ENCODE measurements around the gene ANKS1B.

ANKS1B gene

DNA sequence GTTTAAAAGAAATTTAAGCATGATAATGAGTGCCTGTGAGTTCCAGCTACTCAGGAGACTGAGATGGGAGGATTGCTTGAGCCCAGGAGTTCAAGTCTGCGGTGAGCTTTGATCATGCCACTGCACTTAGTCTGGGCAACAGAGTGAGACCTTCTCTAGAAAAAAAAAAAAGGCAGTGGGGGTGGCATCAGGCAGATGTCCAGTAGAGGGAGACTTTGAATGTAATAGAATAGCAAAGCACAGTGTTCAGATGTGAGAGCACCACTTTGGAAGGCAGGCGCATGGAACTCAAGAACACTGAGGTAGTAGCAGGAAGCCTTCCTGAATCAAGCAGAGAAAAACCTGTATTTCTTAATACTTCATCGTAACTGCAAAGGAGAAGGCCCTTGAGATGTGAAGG is 731.7 kb downstream of the ANKS1B start:
- no peak for DNase-seq

DNA sequence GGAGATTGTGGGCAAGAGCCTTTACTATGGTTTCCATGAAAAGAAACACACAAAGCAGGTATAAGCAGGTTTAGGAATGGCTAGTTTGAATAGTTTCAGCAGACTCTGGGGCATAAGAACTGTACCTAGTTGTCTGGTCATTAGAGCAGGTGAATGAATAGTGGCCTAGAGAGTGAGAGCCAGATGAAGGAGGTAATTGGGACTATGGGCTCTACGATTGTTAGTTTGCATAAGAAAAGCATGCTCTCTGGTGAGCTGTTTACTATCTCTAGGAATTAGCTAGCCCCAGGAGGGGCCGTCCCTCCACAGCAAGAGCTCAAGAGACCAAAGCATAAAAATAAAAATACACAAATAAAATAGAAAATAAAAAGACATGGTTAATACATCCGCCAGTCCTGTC is 734.6 kb downstream of the ANKS1B start:
- DNase-seq: no peak

DNA sequence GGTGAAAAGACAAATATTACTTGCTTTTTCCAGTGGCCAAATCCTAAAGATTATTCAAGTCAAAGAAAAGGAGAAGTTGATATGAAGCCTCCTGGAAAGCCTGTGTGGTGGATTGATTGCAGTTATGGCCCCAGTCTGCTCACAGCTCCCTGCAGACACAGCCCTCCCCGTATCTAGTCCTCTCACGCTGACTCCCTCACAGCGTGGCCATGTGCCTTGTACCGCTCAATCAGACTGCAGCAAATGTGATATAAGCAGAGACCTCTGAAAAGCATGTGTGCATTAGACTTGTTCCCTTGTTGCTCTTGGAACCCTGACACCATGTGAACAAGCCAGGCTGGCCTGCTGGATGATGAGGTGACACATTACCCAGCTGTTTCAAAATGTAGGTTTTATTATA is 735.2 kb downstream of the ANKS1B start:
- no peak for DNase-seq

DNA sequence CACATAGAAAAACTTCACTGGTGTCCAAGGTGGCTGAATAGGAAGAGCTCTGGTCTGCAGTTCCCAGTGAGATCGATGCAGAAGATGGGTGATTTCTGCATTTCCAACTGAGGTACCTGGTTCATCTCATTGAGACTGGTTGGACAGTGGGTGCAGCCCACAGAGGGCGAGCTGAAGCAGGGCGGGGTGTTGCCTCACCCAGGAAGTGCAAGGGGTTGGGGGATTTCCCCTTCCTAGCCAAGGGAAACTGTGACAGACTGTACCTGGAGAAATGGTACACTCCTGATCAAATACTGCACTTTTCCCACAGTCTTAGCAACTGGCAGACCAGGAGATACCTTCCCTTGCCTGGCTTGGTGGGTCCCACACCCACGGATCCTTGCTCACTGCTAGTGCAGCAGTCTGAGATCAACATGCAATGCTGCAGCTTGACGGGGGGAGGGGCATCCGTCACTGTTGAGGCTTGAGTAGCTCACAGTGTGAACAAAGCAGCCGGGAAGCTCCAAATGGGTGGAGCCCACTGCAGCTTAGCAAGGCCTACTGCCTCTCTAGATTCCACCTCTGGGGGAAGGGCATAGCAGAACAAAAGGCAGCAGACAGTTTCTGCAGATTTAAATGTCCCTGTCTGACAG is 746.7 kb downstream of the ANKS1B start:
- DNase-seq: peak; percentile 7

DNA sequence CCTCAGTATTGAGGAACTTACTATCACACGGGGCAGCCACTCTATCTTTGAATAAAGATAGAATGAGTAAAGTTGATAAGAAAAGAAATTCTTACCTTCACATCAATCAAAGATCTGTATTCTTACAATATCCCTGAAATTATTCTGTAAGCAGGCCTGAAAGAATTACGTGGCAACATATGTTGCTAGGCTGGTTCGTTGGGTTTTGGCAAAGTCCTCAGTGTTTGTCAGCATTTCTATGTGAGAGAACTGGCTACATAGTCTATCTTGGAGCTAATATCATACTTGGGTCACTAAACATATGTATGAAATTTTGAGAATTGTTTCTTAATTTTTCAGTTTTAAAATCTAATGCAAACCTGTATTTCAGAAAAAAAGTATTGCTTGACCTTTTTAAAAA is 749.4 kb downstream of the ANKS1B start:
- DNase-seq: no peak

DNA sequence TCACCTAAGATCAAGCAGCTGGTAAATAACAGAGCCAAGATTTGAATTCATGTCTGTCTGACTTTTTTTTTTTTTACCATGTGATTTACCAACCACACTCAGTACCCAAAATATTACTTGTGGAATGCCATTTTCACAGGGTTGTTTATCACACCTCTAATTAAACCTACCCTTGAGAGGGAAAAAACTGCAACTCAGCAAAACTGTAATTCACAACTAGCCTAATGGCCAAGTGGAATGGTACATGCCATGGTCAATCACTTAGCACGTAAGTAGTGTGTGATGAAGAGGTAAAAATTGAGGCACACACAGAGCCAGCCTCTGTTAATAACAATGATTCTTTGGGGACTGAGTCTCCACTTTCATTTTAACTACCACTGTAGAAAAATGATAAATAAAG is 750.0 kb downstream of the ANKS1B start:
- DNase-seq: no peak

DNA sequence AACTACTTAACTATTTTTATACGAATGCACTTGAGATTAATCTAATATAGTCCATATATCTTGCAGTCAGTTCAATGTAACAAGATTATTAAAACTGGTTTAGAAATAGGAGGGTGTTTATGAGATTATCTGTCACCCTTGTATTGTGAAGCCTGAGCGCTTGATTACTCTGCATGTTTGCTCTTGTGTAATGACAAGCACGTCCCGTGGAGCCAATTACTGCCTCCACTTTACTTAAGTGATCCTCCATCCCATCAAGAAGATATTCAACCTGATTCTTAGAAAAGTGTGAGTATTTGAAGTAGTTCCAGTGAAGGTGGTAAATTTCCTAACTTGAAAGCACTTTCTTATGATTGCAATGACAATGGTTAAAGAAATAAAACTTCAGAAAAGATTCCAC is 752.4 kb downstream of the ANKS1B start:
- no peak for DNase-seq

DNA sequence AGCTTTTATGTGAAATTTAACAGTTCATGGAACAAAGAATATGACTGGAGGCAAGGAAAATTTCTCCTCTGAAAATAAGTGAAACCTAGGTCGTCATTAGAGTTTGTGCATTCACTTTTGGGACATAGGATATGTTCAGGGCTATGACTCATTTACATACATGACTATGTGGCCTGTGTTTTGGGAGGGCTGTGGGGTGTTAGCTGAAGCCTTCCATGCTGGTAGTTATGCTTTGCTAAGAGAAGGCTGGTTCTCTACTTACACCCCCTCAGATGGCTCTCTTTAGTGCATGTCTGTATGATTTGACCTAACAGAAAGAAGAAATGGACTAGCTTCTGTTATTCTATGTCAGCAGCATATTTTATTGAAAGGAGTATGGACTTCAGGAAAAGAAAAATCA is 753.7 kb downstream of the ANKS1B start:
- DNase-seq: no peak

DNA sequence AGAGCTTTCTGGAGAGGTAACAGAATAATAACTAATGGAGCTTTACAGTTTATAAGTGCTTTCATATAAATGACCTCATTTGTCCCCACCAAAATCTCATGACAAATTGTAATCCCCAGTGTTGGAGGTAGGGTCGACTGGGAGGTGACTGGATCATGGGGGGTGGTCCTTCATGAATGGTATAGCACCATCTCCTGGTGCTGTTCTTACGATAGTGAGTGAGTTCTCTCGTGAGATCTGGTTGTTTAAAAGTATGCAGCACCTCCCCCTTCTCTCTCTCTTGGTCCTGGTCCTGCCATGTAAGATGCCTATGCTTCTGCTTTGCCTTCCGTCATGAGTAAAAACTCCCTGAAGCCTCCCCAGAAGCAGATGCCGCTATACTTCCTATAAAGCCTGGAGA is 760.5 kb downstream of the ANKS1B start:
- DNase-seq: no peak

DNA sequence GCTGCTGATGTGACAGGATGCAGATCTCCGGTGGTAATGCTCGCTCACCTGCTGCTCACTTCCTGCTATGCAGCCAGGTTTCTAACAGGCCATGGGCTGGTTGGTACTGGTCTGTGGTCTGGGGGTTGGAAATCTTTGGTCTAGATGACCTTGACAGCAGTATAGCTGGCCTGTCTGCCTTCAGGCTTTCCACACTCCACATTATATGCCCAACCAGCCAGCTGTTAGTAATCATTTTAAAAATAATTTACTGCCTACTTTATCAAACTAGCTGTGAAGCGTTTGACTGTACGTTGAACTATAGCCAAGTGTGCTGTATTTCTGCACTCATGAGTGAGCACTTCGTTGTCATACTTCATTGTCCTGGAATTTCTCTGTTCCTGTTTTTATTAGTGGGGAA is 761.2 kb downstream of the ANKS1B start:
- DNase-seq: no peak

DNA sequence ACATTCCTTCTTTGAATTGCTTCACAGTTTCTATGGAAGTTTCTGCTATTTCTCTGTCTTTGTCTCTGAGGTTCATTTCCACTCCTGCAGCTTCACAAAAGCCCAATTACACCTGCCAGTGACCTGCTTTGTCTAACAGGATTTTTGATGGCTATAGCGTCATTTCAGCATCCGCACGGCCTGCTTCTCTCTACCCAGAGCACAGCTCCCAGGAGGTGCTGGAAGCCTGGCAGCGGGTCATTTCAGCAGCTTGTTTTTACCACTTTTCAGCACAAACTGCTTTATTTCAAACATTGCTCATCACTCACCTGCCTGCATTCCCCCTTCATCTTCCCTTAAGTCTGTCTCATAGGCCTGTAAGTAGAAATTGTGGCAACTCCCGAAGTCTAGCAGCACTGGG is 771.7 kb downstream of the ANKS1B start:
- DNase-seq: no peak

DNA sequence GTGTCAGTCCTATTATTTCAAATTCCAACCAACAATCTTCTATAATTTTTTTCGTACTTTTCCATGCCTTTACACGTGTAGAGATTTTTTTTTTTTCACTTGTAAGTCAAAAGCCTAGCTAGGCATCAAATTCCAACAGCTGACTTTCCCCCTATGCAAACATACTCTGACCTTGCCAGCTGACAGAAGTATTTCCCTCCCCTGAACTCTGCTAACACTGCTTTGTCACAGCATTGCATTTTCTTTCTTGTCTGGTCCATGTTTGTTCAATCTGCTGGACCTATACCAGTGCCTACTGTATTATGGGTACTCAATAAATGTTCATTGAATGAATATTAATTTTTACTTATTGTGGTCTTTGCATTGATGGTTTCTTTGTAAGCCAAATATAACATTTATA is 772.5 kb downstream of the ANKS1B start:
- no peak for DNase-seq

DNA sequence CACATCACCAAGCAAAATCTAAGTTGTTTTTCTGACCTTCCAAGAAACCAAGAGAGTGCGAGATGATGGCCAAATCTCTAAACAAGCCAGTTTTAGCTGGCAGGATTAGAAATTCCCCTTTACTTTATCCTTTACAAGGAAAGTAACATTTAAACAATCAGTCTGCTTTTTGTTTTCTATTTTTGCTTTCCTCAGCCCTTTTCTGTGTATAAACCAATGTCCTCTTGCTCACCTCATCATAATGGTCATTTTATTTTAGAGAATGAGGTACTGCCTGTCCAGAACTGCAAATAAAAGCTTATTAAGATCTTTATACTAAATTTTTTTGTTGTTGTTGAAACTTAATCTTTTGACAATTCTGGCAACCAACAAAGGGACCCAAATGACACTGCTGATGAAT is 779.6 kb downstream of the ANKS1B start:
- DNase-seq: no peak

DNA sequence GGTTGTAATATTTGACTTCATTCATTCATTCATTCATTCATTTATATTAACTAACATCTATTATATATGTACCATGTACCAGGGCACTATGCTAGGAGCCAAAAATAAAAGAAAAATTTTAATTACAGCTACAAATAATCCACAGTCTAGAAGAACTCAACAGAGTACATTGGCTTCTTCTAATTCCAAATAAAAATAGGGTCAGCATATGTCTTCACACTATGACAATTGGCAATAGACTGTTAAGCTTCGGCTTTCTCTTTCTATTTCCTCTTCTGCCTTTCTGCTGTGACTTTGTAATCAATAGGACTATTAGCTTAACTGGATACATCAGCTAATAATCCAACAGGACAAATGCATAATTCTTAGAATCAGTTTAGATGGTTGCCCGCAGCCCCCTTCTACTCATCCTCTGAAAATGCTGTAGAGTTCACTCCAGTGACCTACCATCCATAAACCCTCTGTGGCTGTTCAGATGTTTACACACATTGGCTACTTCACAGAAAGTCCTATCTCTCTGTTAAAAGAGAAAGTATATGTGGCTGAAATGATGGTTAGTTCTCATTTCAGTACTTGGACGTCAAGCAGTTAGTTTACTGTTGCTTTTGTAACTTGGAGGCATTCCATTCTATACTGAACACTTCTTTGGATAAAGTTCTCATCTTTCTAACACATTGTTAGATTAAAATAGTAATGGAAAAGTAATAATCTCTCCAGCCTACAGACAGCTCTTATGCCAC is 782.7 kb downstream of the ANKS1B start:
- DNase-seq: no peak

DNA sequence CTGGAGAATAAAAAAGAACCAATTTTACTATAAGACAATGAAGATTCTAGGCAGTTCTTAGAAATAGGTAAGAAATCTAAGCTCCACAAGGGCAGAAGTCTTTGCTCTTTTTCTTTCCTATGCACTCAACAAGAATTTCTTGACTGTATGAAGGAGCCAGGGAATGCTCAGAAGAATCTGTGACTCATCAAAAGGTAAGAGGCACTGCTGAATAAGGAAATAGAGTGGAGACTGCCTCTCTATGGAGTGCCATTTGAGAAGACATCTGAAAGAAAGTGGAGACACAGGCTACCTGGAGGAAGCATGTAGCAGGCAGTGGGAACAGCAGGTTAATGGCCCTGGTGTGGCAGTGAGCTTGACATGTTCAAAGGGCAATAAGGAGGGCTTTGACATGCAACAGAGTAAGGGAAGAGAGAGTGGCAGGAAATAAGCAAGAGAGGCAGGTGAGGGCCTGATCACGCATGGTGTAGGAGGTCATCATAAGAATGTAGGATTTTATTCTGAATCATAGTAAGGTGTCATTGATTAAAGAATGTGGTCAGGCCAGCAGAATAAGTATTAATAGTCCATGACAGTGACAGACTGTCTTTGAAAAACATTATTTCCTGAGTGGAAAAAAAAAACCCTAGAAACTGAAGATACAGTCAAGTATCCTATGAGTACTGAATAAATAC is 783.9 kb downstream of the ANKS1B start:
- no peak for DNase-seq

DNA sequence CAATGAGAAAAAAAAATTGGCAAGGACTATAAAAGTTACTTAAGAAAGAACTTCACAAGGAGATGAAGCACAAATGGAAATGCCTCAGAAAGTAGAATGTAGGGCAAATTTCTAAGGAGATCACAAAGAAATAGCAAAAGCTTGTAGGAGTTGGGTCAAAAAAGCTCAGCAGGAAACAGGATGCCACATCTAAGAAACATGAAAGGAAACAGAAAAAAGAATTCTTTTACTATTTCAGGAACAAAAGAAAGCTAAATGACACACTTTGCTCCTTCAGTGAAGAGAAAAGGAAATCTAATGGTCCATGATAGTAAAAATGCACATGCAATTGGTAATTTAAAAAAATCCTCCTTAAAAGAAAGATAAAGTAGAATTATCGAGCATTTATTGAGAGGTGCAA is 789.3 kb downstream of the ANKS1B start:
- DNase-seq: no peak

DNA sequence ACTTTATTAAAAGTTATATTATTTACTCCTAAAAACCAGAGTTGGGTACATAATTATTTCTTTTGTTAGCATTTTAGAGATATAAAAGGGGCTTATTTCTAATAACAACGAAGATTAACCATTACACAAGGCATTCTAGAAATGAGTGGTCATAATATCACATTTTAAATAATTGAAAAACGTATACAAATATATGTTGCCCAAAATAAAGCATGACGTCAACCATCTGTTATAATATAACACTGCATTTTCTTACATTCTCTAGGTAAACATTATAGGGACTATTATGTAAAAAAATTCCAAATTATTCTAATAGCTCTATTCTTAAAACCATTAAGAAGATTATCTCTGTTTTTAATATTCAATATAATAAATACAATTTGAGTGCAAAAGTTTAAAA is 792.2 kb downstream of the ANKS1B start:
- no peak for DNase-seq

DNA sequence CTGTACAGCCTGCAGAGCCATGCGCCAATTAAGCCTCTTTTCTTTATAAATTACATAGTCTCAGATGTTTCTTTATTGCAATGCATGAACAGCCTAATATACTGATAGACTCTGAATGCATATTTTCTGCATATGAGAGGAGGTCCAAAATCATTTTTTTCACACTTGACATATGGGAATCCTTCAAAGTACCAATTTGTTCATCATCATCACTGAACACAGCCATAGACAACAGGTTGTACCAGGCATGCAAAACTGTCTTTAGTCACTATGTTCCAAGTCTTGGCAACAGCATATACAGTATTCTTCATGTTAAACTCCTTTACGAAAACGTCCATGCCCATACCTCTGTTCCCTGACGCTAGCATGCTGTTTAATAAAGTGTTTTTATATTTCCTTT is 807.9 kb downstream of the ANKS1B start:
- DNase-seq: no peak

DNA sequence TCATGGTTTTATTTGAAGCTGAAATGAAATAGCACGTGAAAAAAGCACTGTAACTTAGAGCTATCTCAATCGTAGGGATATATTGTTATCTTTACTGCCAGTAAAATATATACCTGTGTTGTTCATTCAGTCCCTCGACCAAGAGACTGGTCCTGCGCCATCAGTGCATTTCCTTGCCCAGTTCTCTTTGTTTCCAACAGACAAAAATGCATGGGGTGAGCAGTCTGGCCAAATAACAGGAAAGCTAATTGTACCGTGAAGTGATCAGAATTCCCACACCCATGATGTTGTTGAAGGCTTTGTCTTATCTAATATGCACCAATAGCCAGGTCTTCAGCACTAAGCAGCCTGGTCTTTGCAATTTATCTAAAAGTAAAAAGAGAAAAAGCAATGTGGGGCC is 814.3 kb downstream of the ANKS1B start:
- no peak for DNase-seq

DNA sequence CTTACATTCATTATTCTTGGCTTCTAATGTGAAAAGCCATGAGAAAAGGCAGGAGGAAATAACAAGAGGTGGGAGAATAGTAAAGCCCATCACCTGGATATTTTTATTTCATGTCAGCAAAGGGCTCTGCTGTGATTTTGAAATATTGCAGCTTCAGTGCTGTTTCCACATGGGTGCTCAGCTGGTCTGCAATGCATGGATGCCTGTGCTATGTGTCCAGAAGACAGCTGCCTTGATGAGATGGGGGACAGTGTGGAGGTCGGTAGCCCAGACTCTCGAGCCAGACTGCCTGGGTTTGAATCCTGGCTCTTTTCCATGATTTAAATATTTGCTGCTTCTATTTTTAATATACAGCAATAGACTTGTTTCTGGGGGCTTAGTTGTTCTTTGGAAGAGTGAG is 814.7 kb downstream of the ANKS1B start:
- no peak for DNase-seq

DNA sequence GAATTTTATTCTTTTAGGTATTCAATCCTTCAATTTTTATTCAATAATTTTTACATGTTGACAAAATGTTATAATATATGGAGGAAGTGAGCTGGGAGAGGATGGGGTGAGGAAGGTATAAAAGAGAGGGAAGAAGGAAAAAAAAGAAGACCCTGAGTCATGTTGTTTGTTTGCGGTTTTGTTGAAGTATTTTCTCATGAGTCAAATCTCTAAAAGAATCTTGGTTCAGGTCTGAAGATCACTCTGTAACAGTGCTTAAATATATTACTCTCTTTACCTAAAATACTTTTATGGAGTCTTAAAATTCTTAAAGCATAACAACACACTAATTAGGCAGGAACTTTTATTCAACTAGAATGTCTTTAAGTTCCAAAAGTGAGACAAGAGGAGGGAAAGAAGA is 826.8 kb downstream of the ANKS1B start:
- DNase-seq: no peak

DNA sequence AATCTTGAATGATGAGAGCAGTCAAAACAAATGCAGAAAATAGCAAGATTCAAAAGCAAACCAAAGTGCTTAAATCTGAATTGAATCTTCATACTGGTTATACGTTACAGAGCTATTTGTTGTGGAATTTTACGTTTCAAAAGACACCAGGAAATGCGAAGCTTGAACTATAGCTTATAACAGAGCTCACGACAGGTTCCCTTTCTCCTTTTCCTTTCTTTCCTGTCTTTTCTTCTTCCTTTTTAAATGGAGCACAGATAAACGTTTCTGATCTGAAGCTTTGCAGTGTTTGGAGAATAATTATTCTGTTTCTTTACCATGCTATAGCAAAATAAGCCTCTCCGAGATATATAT is 829.8 kb downstream of the ANKS1B start:
- DNase-seq: no peak

DNA sequence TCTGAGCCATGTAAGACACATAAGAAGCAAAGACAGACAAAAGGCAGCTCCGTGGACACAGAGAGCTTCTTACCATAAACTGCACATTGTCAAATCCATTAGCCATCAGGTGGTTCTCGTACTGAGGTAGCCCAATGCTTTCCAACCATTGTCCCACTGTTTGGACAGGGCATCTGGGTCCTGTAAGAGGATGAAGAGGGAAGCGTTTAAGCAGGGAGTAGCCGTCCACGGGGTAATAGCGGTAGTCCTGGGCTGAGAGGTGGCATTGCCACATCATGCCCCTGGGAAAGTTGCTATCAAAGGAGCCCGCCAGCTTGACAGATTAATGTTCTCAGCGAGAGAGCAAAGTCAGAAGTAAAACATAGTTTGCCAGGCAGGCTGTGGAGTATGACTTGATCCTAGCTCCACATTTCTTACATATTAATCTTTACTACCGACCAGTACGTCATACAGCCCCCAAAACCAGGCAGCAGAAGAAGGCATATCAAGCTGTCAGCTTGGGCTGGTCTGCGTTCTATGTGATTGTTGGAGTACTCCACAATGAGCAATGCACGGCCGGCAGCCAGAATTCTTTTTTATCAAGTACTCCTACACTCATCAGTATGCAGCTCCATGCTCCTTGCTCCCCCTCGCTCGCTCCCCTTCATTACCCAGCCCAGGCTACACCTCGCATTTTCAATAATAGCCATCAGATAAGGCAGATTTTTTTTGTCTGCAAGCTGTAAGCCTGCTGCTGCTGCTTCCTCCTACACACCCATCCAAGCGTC is 830.3 kb downstream of the ANKS1B start:
- DNase-seq: no peak

DNA sequence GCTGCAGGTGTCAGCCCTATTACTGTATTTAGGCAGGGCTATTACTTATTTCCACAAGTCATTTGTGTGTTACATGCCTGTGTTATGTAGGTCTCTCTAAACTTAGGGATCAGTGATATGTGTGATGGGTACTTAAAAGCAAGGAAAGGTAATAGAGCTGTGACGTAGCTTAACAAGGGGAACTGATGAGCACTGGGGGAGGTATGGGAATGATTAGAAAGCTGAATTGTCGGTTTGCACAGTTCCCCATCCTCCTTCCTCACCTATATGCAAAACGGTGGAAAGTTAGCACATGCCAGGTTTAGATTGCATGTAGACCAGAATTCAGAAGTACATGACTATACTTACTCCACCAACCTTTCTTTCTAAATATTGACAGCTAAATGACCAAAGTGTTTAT is 831.4 kb downstream of the ANKS1B start:
- no peak for DNase-seq
